ENCODE data around the gene USH2A.

DNA sequence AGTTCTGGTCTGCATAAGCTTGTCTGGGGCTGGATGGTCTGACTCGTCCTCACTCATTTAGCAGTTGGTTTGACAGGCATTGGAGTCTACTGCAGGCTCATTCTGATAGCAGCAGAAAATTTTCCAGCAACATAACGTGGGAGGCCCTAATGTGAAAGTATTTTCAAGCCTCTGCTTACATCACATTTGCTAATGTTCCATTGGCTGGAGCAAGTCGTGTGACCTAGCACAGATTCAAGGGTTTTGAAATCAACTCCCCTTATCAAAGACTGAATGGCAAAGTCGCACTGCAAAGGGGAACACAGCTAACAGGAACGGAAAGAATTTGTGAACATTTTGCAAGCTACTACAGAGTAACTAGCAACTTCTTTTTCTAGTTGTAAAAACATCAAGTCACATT lies 2.3 kb upstream of the USH2A start:
- TF ChIP-seq, protein P1, sequence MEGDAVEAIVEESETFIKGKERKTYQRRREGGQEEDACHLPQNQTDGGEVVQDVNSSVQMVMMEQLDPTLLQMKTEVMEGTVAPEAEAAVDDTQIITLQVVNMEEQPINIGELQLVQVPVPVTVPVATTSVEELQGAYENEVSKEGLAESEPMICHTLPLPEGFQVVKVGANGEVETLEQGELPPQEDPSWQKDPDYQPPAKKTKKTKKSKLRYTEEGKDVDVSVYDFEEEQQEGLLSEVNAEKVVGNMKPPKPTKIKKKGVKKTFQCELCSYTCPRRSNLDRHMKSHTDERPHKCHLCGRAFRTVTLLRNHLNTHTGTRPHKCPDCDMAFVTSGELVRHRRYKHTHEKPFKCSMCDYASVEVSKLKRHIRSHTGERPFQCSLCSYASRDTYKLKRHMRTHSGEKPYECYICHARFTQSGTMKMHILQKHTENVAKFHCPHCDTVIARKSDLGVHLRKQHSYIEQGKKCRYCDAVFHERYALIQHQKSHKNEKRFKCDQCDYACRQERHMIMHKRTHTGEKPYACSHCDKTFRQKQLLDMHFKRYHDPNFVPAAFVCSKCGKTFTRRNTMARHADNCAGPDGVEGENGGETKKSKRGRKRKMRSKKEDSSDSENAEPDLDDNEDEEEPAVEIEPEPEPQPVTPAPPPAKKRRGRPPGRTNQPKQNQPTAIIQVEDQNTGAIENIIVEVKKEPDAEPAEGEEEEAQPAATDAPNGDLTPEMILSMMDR (IDR thresholded peaks at IDR 0.05; ENCODE audit: insufficient read depth, low read length, poor library complexity, severe bottlenecking): no peak
- no peak for TF ChIP-seq EZH2phosphoT487 (conservative IDR thresholded peaks at IDR 0.05; ENCODE audit: low read length)

All from SU-DHL-6 (cell line).